ENCODE results near the gene DENND1B.

DNA sequence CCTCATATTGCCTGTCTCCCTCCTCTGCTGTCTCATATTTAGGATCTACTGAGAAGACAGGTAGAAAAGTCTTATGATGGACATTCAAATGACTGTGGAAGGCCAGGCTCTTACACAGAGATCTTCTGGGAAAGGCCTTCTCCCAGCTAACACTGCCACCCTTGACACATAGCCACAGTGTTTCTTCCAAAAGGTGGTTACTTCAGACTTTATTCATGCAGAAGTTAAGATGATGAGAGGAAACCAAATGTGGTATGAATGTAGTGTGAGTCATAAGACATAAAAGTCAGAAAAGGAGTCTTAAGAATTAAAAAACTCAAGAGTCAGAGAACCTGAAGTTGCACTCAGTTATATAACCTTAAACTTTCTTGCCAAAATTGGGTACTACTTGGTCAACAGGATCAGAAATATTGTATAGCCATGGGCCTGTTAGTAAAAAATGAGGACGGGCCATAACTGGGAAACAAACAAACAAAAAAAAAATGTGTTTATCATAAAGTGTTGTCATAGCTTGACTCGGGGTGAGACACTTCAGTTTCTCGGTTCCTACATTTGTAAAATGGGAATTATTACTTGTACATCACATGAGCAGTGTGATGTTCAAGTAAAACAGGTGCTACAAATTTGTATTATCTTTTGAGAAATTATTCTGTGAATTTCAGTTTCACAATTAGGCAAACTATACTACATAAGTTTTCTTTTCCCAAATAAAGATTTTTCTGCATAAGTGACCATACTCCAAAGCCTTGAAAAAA, 1.2 kb upstream of the DENND1B start:
- TF ChIP-seq, protein P1, sequence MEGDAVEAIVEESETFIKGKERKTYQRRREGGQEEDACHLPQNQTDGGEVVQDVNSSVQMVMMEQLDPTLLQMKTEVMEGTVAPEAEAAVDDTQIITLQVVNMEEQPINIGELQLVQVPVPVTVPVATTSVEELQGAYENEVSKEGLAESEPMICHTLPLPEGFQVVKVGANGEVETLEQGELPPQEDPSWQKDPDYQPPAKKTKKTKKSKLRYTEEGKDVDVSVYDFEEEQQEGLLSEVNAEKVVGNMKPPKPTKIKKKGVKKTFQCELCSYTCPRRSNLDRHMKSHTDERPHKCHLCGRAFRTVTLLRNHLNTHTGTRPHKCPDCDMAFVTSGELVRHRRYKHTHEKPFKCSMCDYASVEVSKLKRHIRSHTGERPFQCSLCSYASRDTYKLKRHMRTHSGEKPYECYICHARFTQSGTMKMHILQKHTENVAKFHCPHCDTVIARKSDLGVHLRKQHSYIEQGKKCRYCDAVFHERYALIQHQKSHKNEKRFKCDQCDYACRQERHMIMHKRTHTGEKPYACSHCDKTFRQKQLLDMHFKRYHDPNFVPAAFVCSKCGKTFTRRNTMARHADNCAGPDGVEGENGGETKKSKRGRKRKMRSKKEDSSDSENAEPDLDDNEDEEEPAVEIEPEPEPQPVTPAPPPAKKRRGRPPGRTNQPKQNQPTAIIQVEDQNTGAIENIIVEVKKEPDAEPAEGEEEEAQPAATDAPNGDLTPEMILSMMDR (IDR thresholded peaks at IDR 0.05; ENCODE audit: low read depth, low read length, missing input control) = no peak
- TF ChIP-seq, protein P2, sequence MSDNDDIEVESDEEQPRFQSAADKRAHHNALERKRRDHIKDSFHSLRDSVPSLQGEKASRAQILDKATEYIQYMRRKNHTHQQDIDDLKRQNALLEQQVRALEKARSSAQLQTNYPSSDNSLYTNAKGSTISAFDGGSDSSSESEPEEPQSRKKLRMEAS (IDR thresholded peaks at IDR 0.05) = no peak
- TF ChIP-seq JUND (IDR thresholded peaks at IDR 0.05) = no peak
- TF ChIP-seq RAD21 (IDR thresholded peaks at IDR 0.05) = no peak
- no peak for TF ChIP-seq TAF1 (conservative IDR thresholded peaks at IDR 0.05)
- TF ChIP-seq, protein P3, sequence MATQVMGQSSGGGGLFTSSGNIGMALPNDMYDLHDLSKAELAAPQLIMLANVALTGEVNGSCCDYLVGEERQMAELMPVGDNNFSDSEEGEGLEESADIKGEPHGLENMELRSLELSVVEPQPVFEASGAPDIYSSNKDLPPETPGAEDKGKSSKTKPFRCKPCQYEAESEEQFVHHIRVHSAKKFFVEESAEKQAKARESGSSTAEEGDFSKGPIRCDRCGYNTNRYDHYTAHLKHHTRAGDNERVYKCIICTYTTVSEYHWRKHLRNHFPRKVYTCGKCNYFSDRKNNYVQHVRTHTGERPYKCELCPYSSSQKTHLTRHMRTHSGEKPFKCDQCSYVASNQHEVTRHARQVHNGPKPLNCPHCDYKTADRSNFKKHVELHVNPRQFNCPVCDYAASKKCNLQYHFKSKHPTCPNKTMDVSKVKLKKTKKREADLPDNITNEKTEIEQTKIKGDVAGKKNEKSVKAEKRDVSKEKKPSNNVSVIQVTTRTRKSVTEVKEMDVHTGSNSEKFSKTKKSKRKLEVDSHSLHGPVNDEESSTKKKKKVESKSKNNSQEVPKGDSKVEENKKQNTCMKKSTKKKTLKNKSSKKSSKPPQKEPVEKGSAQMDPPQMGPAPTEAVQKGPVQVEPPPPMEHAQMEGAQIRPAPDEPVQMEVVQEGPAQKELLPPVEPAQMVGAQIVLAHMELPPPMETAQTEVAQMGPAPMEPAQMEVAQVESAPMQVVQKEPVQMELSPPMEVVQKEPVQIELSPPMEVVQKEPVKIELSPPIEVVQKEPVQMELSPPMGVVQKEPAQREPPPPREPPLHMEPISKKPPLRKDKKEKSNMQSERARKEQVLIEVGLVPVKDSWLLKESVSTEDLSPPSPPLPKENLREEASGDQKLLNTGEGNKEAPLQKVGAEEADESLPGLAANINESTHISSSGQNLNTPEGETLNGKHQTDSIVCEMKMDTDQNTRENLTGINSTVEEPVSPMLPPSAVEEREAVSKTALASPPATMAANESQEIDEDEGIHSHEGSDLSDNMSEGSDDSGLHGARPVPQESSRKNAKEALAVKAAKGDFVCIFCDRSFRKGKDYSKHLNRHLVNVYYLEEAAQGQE (IDR thresholded peaks at IDR 0.05) = no peak

Data from liver (tissue), 3 donors.